Lower leg skin (tissue), 3 donors: ENCODE measurements around the gene LRFN2.

ENCODE experiments used
- CTCF ChIP-seq, 3 donors: fragments of 450-650 bp; IDR thresholded peaks; one replicate each; pipeline ENCODE4 v1.5.1; 2016; ENCODE audit warnings: antibody characterized with exemption in 3 of 3, mild to moderate bottlenecking in 3 of 3, moderate library complexity in 2 of 3
- POLR2A ChIP-seq, 2 donors: fragments of 450-650 bp; IDR thresholded peaks; one replicate each; pipeline ENCODE4 v1.6.1; 2016 to 2017; ENCODE audit warnings: antibody characterized with exemption in 2 of 2, mild to moderate bottlenecking in 1 of 2, moderate library complexity in 1 of 2

- TF ChIP-seq CTCF (IDR thresholded peaks at IDR 0.05) (no peak), POLR2A (IDR thresholded peaks at IDR 0.05) (no peak)
These were observed 1.3 kb upstream of the LRFN2 start for GRCh38 chr6:40588480-40588879.
